Activated naive CD8-positive, alpha-beta T cell treated with anti-CD3 and anti-CD28 coated beads, Interleukin-2, amount 10 ng/mL, durations not matched to agents 7 days and 5 days (primary cell): ENCODE data around the gene MAN2A1. TPM values are rescaled to one million over a fixed set of nuclear protein-coding genes. Genes with fewer than 3 reads are reported as not detected.
"Not testable (repeated sequence)": the region's sequence is repeated elsewhere in the genome, so short reads cannot be mapped to it uniquely, and the experiment has no call there.

Source experiments
- ATAC-seq: fragments of 150-1000 bp; cut with Tn5 transposase; one replicate; pipeline ENCODE4 v1.10.0; 2021; ENCODE audit warnings: low read depth, moderate library complexity
- POLR2A ChIA-PET: fragments of 350-600 bp; sonication (Branson Sonifier 250); formaldehyde crosslinking; loops from one replicate; lab custom pipeline; 2021; ENCODE audit warnings: antibody characterized with exemption; lab: Charles Lee
- DNase-seq: peaks from one replicate; pipeline ENCODE4 v3.0.0; 2021
- H3K27ac Mint-ChIP-seq: one replicate; pipeline ENCODE4 v1.8.0; 2022; ENCODE audit warnings: mild to moderate bottlenecking, mixed read lengths
- H3K27me3 Mint-ChIP-seq: one replicate; pipeline ENCODE4 v1.8.0; 2022; ENCODE audit warnings: mild to moderate bottlenecking, moderate library complexity, mixed read lengths
- H3K36me3 Mint-ChIP-seq: one replicate; pipeline ENCODE4 v1.8.0; 2021; ENCODE audit warnings: mild to moderate bottlenecking, mixed read lengths
- H3K4me1 Mint-ChIP-seq: one replicate; pipeline ENCODE4 v1.8.0; 2021; ENCODE audit warnings: mixed read lengths
- H3K4me3 Mint-ChIP-seq: one replicate; pipeline ENCODE4 v1.8.0; 2022; ENCODE audit warnings: mild to moderate bottlenecking, moderate library complexity, mixed read lengths
- H3K9me3 Mint-ChIP-seq: one replicate; pipeline ENCODE4 v1.8.0; 2021; ENCODE audit warnings: mixed read lengths
- total RNA-seq, 2 experiments: library from RNA; stranded (reverse); gene quantifications; one replicate each; pipeline ENCODE4 v1.2.3, GENCODE V29; 2021

Gene MAN2A1
- total RNA-seq, 2 experiments from 2014 or later = 38.2 to 46.4 TPM

GRCh38 chr5:109757490-109757889 lies 67.8 kb downstream of the MAN2A1 start:
- H3K27me3 Mint-ChIP-seq = no peaks in the 10 kb centered on the region
- no peak for DNase-seq
- no peak overlapping the region for H3K4me3 Mint-ChIP-seq
- POLR2A ChIA-PET = no interaction called here
- H3K9me3 Mint-ChIP-seq = peaks cover 4% of the 10 kb centered on the region
- no peak for ATAC-seq
- peaks cover 44% of the 10 kb centered on the region for H3K36me3 Mint-ChIP-seq
- peaks cover 11% of the 10 kb centered on the region for H3K4me1 Mint-ChIP-seq
- H3K27ac Mint-ChIP-seq = no peak overlapping the region

GRCh38 chr5:109759306-109759705 lies 69.6 kb downstream of the MAN2A1 start:
- POLR2A ChIA-PET = no interaction called here
- Mint-ChIP-seq H3K9me3 (peaks cover 4% of the 10 kb centered on the region), H3K4me1 (peaks cover 11% of the 10 kb centered on the region), H3K27me3 (no peaks in the 10 kb centered on the region), H3K4me3 (no peak overlapping the region), H3K36me3 (peaks cover 50% of the 10 kb centered on the region), H3K27ac (no peak overlapping the region)
- DNase-seq (no peak), ATAC-seq (no peak)

- Mint-ChIP-seq H3K4me1 (peaks cover 11% of the 10 kb centered on the region), H3K36me3 (peaks cover 52% of the 10 kb centered on the region)
- H3K27me3 Mint-ChIP-seq, ATAC-seq, DNase-seq, H3K9me3 Mint-ChIP-seq, H3K4me3 Mint-ChIP-seq, H3K27ac Mint-ChIP-seq, POLR2A ChIA-PET: not testable (repeated sequence)
Observed at GRCh38 chr5:109760130-109760529, 70.4 kb downstream of the MAN2A1 start.

- H3K27me3 Mint-ChIP-seq = no peaks in the 10 kb centered on the region
- H3K4me3 Mint-ChIP-seq = no peak overlapping the region
- no peak overlapping the region for H3K27ac Mint-ChIP-seq
- no peak for ATAC-seq
- peaks cover 7% of the 10 kb centered on the region for H3K4me1 Mint-ChIP-seq
- POLR2A ChIA-PET = interaction anchor here (1.3 kb wide), 1 partner anchor 73 kb away, joined by 4 read pairs; the partner anchor contains the start of gene MAN2A1
- no peak for DNase-seq
- peaks cover 40% of the 10 kb centered on the region for H3K36me3 Mint-ChIP-seq
- peaks cover 4% of the 10 kb centered on the region for H3K9me3 Mint-ChIP-seq
Observed at GRCh38 chr5:109762821-109763220, 73.1 kb downstream of the MAN2A1 start.

- POLR2A ChIA-PET = no interaction called here
- no peak overlapping the region for H3K27ac Mint-ChIP-seq
- DNase-seq (no peak), ATAC-seq (no peak)
- H3K36me3 Mint-ChIP-seq = peaks cover 36% of the 10 kb centered on the region
- peaks cover 1% of the 10 kb centered on the region for H3K4me1 Mint-ChIP-seq
- no peak overlapping the region for H3K4me3 Mint-ChIP-seq
- H3K9me3 Mint-ChIP-seq = no peaks in the 10 kb centered on the region
- H3K27me3 Mint-ChIP-seq = no peaks in the 10 kb centered on the region
Observed at GRCh38 chr5:109767184-109767995, 77.7 kb downstream of the MAN2A1 start.

GRCh38 chr5:109767997-109768396 lies 78.3 kb downstream of the MAN2A1 start:
- Mint-ChIP-seq H3K4me3 (no peak overlapping the region), H3K27ac (no peak overlapping the region), H3K36me3 (peaks cover 30% of the 10 kb centered on the region), H3K4me1 (peaks cover 1% of the 10 kb centered on the region), H3K9me3 (no peaks in the 10 kb centered on the region), H3K27me3 (no peaks in the 10 kb centered on the region)
- POLR2A ChIA-PET = no interaction called here
- ATAC-seq = no peak
- DNase-seq = no peak

GRCh38 chr5:109769597-109770291 lies 80.0 kb downstream of the MAN2A1 start:
- Mint-ChIP-seq H3K36me3 (peaks cover 26% of the 10 kb centered on the region), H3K4me3 (no peak overlapping the region), H3K4me1 (peaks cover 1% of the 10 kb centered on the region), H3K27ac (no peak overlapping the region), H3K9me3 (no peaks in the 10 kb centered on the region), H3K27me3 (no peaks in the 10 kb centered on the region)
- POLR2A ChIA-PET = no interaction called here
- no peak for ATAC-seq
- DNase-seq = no peak

- Mint-ChIP-seq H3K4me3 (no peak overlapping the region), H3K9me3 (no peaks in the 10 kb centered on the region), H3K27me3 (no peaks in the 10 kb centered on the region), H3K27ac (no peak overlapping the region), H3K4me1 (no peaks in the 10 kb centered on the region), H3K36me3 (peaks cover 34% of the 10 kb centered on the region)
- no peak for DNase-seq
- ATAC-seq = no peak
- POLR2A ChIA-PET = no interaction called here
Observed at GRCh38 chr5:109775130-109775529, 85.4 kb downstream of the MAN2A1 start.

- H3K27me3 Mint-ChIP-seq = no peaks in the 10 kb centered on the region
- H3K36me3 Mint-ChIP-seq = peaks cover 33% of the 10 kb centered on the region
- DNase-seq = no peak
- H3K9me3 Mint-ChIP-seq = no peaks in the 10 kb centered on the region
- H3K4me1 Mint-ChIP-seq = no peaks in the 10 kb centered on the region
- no peak for ATAC-seq
- H3K27ac Mint-ChIP-seq = no peak overlapping the region
- H3K4me3 Mint-ChIP-seq = no peak overlapping the region
- POLR2A ChIA-PET = interaction anchor here (0.6 kb wide), 1 partner anchor 166 kb away, joined by 3 read pairs; no protein-coding TSS in a partner anchor
Observed at GRCh38 chr5:109779036-109779735, 89.5 kb downstream of the MAN2A1 start.

- H3K27ac Mint-ChIP-seq = no peak overlapping the region
- no peak for ATAC-seq
- peaks cover 29% of the 10 kb centered on the region for H3K36me3 Mint-ChIP-seq
- no peak for DNase-seq
- H3K9me3 Mint-ChIP-seq = no peaks in the 10 kb centered on the region
- POLR2A ChIA-PET = no interaction called here
- no peak overlapping the region for H3K4me3 Mint-ChIP-seq
- peaks cover 3% of the 10 kb centered on the region for H3K4me1 Mint-ChIP-seq
- H3K27me3 Mint-ChIP-seq = no peaks in the 10 kb centered on the region
Observed at GRCh38 chr5:109784687-109785086, 95.0 kb downstream of the MAN2A1 start.

GRCh38 chr5:109786206-109786855 lies 96.6 kb downstream of the MAN2A1 start:
- H3K36me3 Mint-ChIP-seq = peaks cover 33% of the 10 kb centered on the region

GRCh38 chr5:109788596-109788995 lies 98.9 kb downstream of the MAN2A1 start:
- POLR2A ChIA-PET = no interaction called here
- peaks cover 43% of the 10 kb centered on the region for H3K36me3 Mint-ChIP-seq

More at GRCh38 chr5:109786206-109786855, 96.6 kb downstream of the MAN2A1 start:
- no peak for DNase-seq
- no peak overlapping the region for H3K4me3 Mint-ChIP-seq
- no peak overlapping the region for H3K27ac Mint-ChIP-seq
- H3K27me3 Mint-ChIP-seq = no peaks in the 10 kb centered on the region
- H3K9me3 Mint-ChIP-seq = no peaks in the 10 kb centered on the region
- no peak for ATAC-seq
- POLR2A ChIA-PET = no interaction called here
- peaks cover 3% of the 10 kb centered on the region for H3K4me1 Mint-ChIP-seq

GRCh38 chr5:109792613-109793012 lies 102.9 kb downstream of the MAN2A1 start:
- no peak for ATAC-seq
- no peak overlapping the region for H3K4me3 Mint-ChIP-seq
- peaks cover 3% of the 10 kb centered on the region for H3K4me1 Mint-ChIP-seq
- H3K9me3 Mint-ChIP-seq = peaks cover 4% of the 10 kb centered on the region
- no peaks in the 10 kb centered on the region for H3K27me3 Mint-ChIP-seq
- no peak overlapping the region for H3K27ac Mint-ChIP-seq
- peaks cover 54% of the 10 kb centered on the region for H3K36me3 Mint-ChIP-seq
- POLR2A ChIA-PET = no interaction called here
- DNase-seq = no peak

More at GRCh38 chr5:109788596-109788995, 98.9 kb downstream of the MAN2A1 start:
- ATAC-seq (no peak), DNase-seq (no peak)
- Mint-ChIP-seq H3K27me3 (no peaks in the 10 kb centered on the region), H3K4me1 (peaks cover 3% of the 10 kb centered on the region), H3K4me3 (no peak overlapping the region), H3K27ac (no peak overlapping the region), H3K9me3 (peaks cover 4% of the 10 kb centered on the region)
